H1 (cell line): Measurements from ENCODE around the gene COL11A2. TPM values are rescaled to one million over a fixed set of nuclear protein-coding genes. Genes with fewer than 3 reads are reported as not detected.

ENCODE experiments used
- CTCF ChIA-PET: fragments of 300-600 bp; sonication (Branson Sonifier 250); formaldehyde crosslinking; loops from one replicate; lab custom pipeline; 2021; ENCODE audit not compliant: partially characterized antibody; lab: Charles Lee
- POLR2A ChIA-PET: fragments of 300-600 bp; sonication (Branson Sonifier 250); formaldehyde crosslinking; loops from one replicate; lab custom pipeline; 2021; ENCODE audit warnings: inconsistent platforms; ENCODE audit not compliant: partially characterized antibody; lab: Charles Lee
- DNase-seq, 2 experiments: peaks; one replicate each; pipeline versions ENCODE4 v3.0.0 to v3.0.0-alpha.2; 2010 to 2022; ENCODE audit warnings: low spot score in 2 of 2, low read depth in 1 of 2, mixed read lengths in 1 of 2
- FAIRE-seq: peaks from 2 replicates; lab custom pipeline; 2011; peaks lifted over from hg19 to GRCh38; lab: Jason Lieb, UNC
- H2AFZ ChIP-seq: 2 replicates; pipeline ENCODE4 v1.8.1; 2012; ENCODE audit warnings: low read length, inconsistent platforms
- H2AK5ac ChIP-seq: 2 replicates; pipeline ENCODE4 v1.6.1; 2013; ENCODE audit warnings: low read depth, low read length
- H2BK120ac ChIP-seq: replicated peaks from 2 replicates; pipeline ENCODE3; 2013; ENCODE audit warnings: low read depth, low read length, inconsistent platforms
- H2BK12ac ChIP-seq: 2 replicates; pipeline ENCODE4 v1.6.1; 2013; ENCODE audit warnings: low read depth, low read length
- H2BK15ac ChIP-seq: 2 replicates; pipeline ENCODE4 v1.6.1; 2013; ENCODE audit warnings: low read length
- H2BK20ac ChIP-seq: 2 replicates; pipeline ENCODE4 v1.6.1; 2013; ENCODE audit warnings: low read length
- H2BK5ac ChIP-seq: 2 replicates; pipeline ENCODE4 v1.6.1; 2013; ENCODE audit warnings: low read depth, low read length
- H3K14ac ChIP-seq: 2 replicates; pipeline ENCODE4 v1.6.1; 2013; ENCODE audit warnings: inconsistent platforms; ENCODE audit not compliant: insufficient read length
- H3K18ac ChIP-seq: 2 replicates; pipeline ENCODE4 v1.6.1; 2013; ENCODE audit warnings: low read length; ENCODE audit errors: extremely low read depth
- H3K23ac ChIP-seq: 2 replicates; pipeline ENCODE4 v1.6.1; 2013; ENCODE audit warnings: inconsistent platforms; ENCODE audit not compliant: insufficient read length
- H3K23me2 ChIP-seq: 2 replicates; pipeline ENCODE4 v1.6.1; 2013; ENCODE audit warnings: low read depth, low read length
- H3K27ac ChIP-seq: 2 replicates; pipeline ENCODE4 v1.6.1; 2011; ENCODE audit warnings: low read depth, low read length, inconsistent platforms
- H3K27me3 ChIP-seq, 4 experiments: replicated peaks in 1 of 4; 1 replicate in 1 of 4; 2 replicates in 3 of 4; pipeline versions ENCODE4 v1.6.1 to v1.8.1; 2011 to 2013; ENCODE audit warnings: low read length in 3 of 4, mild to moderate bottlenecking in 3 of 4, inconsistent platforms in 2 of 4, mixed read lengths in 2 of 4, moderate library complexity in 1 of 4; ENCODE audit not compliant: control insufficient read depth in 3 of 4, insufficient read depth in 3 of 4; ENCODE audit errors: extremely low read depth in 1 of 4
- H3K36me3 ChIP-seq, 4 experiments: 2 replicates each; pipeline versions ENCODE4 v1.6.1 to v1.8.1; 2011 to 2013; ENCODE audit warnings: mild to moderate bottlenecking in 4 of 4, low read length in 3 of 4, moderate library complexity in 2 of 4, control low read depth in 1 of 4, inconsistent platforms in 1 of 4; ENCODE audit not compliant: insufficient read depth in 4 of 4, control insufficient read depth in 2 of 4
- H3K4ac ChIP-seq: replicated peaks from 2 replicates; pipeline ENCODE3; 2013; ENCODE audit warnings: low read length, low read depth, mixed read lengths, inconsistent platforms; ENCODE audit not compliant: insufficient read length
- H3K4me1 ChIP-seq, 4 experiments: replicated peaks in 1 of 4; 1 replicate in 1 of 4; 2 replicates in 3 of 4; pipeline versions ENCODE4 v1.6.1 to v1.8.1; 2011 to 2013; ENCODE audit warnings: low read length in 3 of 4, inconsistent platforms in 2 of 4, mixed read lengths in 1 of 4; ENCODE audit not compliant: insufficient read depth in 4 of 4, control insufficient read depth in 3 of 4
- H3K4me2 ChIP-seq, 2 experiments: 2 replicates each; pipeline versions ENCODE4 v1.6.1 to v1.8.1; 2011 to 2013; ENCODE audit warnings: low read depth in 2 of 2, low read length in 2 of 2, control low read depth in 1 of 2, inconsistent platforms in 1 of 2, mild to moderate bottlenecking in 1 of 2; ENCODE audit not compliant: insufficient read depth in 1 of 2
- H3K4me3 ChIP-seq, 4 experiments: fragments of 200-600, 300-600 bp in 1 of 4; sonication (generic), shearing (Covaris generic), sonication (Bioruptor Twin) in 1 of 4; 2 replicates each; pipeline versions ENCODE4 v1.5.1 to v1.8.1; 2011 to 2016; ENCODE audit warnings: low read length in 4 of 4, low read depth in 3 of 4, control low read depth in 2 of 4, inconsistent platforms in 2 of 4, mild to moderate bottlenecking in 2 of 4, mixed read lengths in 1 of 4, moderate library complexity in 1 of 4; ENCODE audit not compliant: insufficient read depth in 2 of 4; ENCODE audit errors: extremely low read depth in 1 of 4
- H3K56ac ChIP-seq: replicated peaks from 2 replicates; pipeline ENCODE3; 2013; ENCODE audit warnings: low read depth, mild to moderate bottlenecking, mixed read lengths, low read length, inconsistent platforms; ENCODE audit not compliant: insufficient read length
- H3K79me1 ChIP-seq: 2 replicates; pipeline ENCODE4 v1.6.1; 2013; ENCODE audit warnings: low read depth, low read length, control low read depth
- H3K79me2 ChIP-seq, 2 experiments: 2 replicates each; pipeline versions ENCODE4 v1.6.1 to v1.8.1; 2012 to 2013; ENCODE audit warnings: low read length in 2 of 2, mild to moderate bottlenecking in 2 of 2, inconsistent platforms in 1 of 2; ENCODE audit not compliant: insufficient read depth in 2 of 2, control insufficient read depth in 1 of 2
- H3K9ac ChIP-seq, 4 experiments: replicated peaks in 1 of 4; 1 replicate in 1 of 4; 2 replicates in 3 of 4; pipeline versions ENCODE4 v1.6.1 to v1.8.1; 2011 to 2013; ENCODE audit warnings: low read depth in 3 of 4, low read length in 3 of 4, control low read depth in 2 of 4, mild to moderate bottlenecking in 2 of 4, moderate library complexity in 2 of 4, inconsistent platforms in 1 of 4; ENCODE audit errors: extremely low read depth in 1 of 4
- H3K9me3 ChIP-seq, 2 experiments: 2 replicates each; pipeline versions ENCODE4 v1.6.1 to v1.8.1; 2012 to 2013; ENCODE audit warnings: mild to moderate bottlenecking in 2 of 2, moderate library complexity in 2 of 2, control low read depth in 1 of 2, inconsistent platforms in 1 of 2, low read depth in 1 of 2, low read length in 1 of 2, mixed read lengths in 1 of 2; ENCODE audit not compliant: insufficient read depth in 2 of 2
- H4K20me1 ChIP-seq, 2 experiments: replicated peaks in 1 of 2; 2 replicates each; pipeline versions ENCODE3 to v1.8.1; 2011 to 2013; ENCODE audit warnings: inconsistent platforms in 2 of 2, low read length in 2 of 2, mild to moderate bottlenecking in 1 of 2; ENCODE audit not compliant: insufficient read depth in 2 of 2, control insufficient read depth in 1 of 2
- H4K5ac ChIP-seq: 2 replicates; pipeline ENCODE4 v1.6.1; 2013; ENCODE audit warnings: low read length, low read depth, mixed read lengths, inconsistent platforms; ENCODE audit not compliant: insufficient read length
- H4K8ac ChIP-seq: 2 replicates; pipeline ENCODE4 v1.8.0; 2013; ENCODE audit warnings: mild to moderate bottlenecking, moderate library complexity, low read length, inconsistent platforms; ENCODE audit not compliant: insufficient read depth; ENCODE audit errors: extremely low read depth
- H4K91ac ChIP-seq: replicated peaks from 2 replicates; pipeline ENCODE3; 2013; ENCODE audit warnings: low read length, mixed read lengths, inconsistent platforms; ENCODE audit not compliant: insufficient read length
- BACH1 ChIP-seq: IDR thresholded peaks from 2 replicates; pipeline ENCODE4 v1.6.1; 2012; ENCODE audit warnings: low read length, improper control_type of control experiment
- CBX5 ChIP-seq: fragments of 300-800, 300-1000 bp; sonication (generic); IDR thresholded peaks from 2 replicates; pipeline ENCODE4 v1.7.1; 2016; ENCODE audit warnings: antibody characterized with exemption, low read length, low read depth
- FOSL1 ChIP-seq: IDR thresholded peaks from 2 replicates; pipeline ENCODE4 v1.6.1; 2011; ENCODE audit warnings: mild to moderate bottlenecking, low read depth, low read length, moderate library complexity; ENCODE audit not compliant: insufficient read depth
- HDAC6 ChIP-seq: IDR thresholded peaks from one replicate; pipeline ENCODE4 v1.7.1; 2012; ENCODE audit warnings: low read depth, mild to moderate bottlenecking, inconsistent platforms, low read length, moderate library complexity
- RFX5 ChIP-seq: IDR thresholded peaks from 2 replicates; pipeline ENCODE4 v1.6.1; 2011; ENCODE audit warnings: low read depth, low read length, improper control_type of control experiment, borderline replicate concordance
- SP4 ChIP-seq: IDR thresholded peaks from 2 replicates; pipeline ENCODE4 v1.6.1; 2012; ENCODE audit warnings: low read length, inconsistent platforms
- TAF1 ChIP-seq: IDR thresholded peaks from 2 replicates; pipeline ENCODE4 v1.6.1; 2011; ENCODE audit warnings: mild to moderate bottlenecking, low read depth, low read length
- TCF12 ChIP-seq: IDR thresholded peaks from 2 replicates; pipeline ENCODE4 v1.6.1; 2011; ENCODE audit warnings: low read depth, mild to moderate bottlenecking, low read length
- WGBS, 2 experiments: shearing (Covaris generic) in 1 of 2; methylation state at CpG; one replicate each; pipeline versions ENCODE4 v1.1.6 to v1.1.7; 2013 to 2015; ENCODE audit warnings: low lambda C conversion rate in 2 of 2, mixed read lengths in 2 of 2, inconsistent platforms in 1 of 2, low coverage in 1 of 2, missing lambda C conversion rate in 1 of 2; ENCODE audit not compliant: insufficient replicate concordance in 2 of 2, insufficient coverage in 1 of 2, insufficient read length in 1 of 2; ENCODE audit errors: extremely low coverage in 1 of 2, missing lambda C conversion rate in 1 of 2; 5-methylcytosine and 5-hydroxymethylcytosine counted together
- polyA plus RNA-seq, 7 experiments: library from polyadenylated mRNA; depleted of rRNA in 3 of 7; stranded (reverse) in 5 of 7; unstranded in 2 of 7; fragments of >200 nt in 5 of 7; fragments of 200-250 nt in 2 of 7; gene quantifications; 1 replicate in 5 of 7; 2 replicates in 1 of 7; 4 replicates in 1 of 7; pipeline versions ENCODE4 v1.2.1 to v1.2.3, GENCODE V29; 2011 to 2013; ENCODE audit warnings: missing spikeins in 2 of 7, mixed read lengths in 2 of 7
- total RNA-seq: library from RNA; stranded (reverse); fragmentation: NEBNext Ultra II Directional; extraction: Animal tissue kit (Norgen Biotek cat#: 25700); gene quantifications from 2 replicates; pipeline ENCODE4 v1.2.1, GENCODE V29; 2021

Gene COL11A2
- total and polyA plus RNA-seq, 2 of the 8 experiments (the other 6 are each of a cell fraction or from before 2014, with no cell fraction given) = 2.8 to 3.8 TPM

GRCh38 chr6:33170176-33171015, 21.9 kb downstream of the COL11A2 start:
- no peak overlapping the region for H4K5ac ChIP-seq
- H3K23ac ChIP-seq = no peak overlapping the region
- H2AK5ac ChIP-seq = no peak overlapping the region
- CTCF ChIA-PET = interaction anchor here (1.3 to 4.2 kb wide), 2 partner anchors 46 to 170 kb away, joined by 3 to 45 read pairs; no protein-coding TSS in a partner anchor
- no peaks in the 10 kb centered on the region for H3K79me2 ChIP-seq
- DNase-seq = no peak
- no peak overlapping the region for H2BK20ac ChIP-seq
- no peak overlapping the region for H3K4me2 ChIP-seq
- no peak overlapping the region for H3K4ac ChIP-seq
- H3K27ac ChIP-seq = no peak overlapping the region
- no peaks in the 10 kb centered on the region for H3K79me1 ChIP-seq
- no peaks in the 10 kb centered on the region for H3K9me3 ChIP-seq
- H2AFZ ChIP-seq = no peak overlapping the region
- H2BK12ac ChIP-seq = no peak overlapping the region
- FAIRE-seq = no peak
- no peaks in the 10 kb centered on the region; a peak in 2 of 7 replicates for H3K4me1 ChIP-seq
- H3K23me2 ChIP-seq = no peaks in the 10 kb centered on the region
- H4K91ac ChIP-seq = no peak overlapping the region
- H4K8ac ChIP-seq = no peak overlapping the region
- 87% methylated on average over 9 of the region's 9 CpGs; no CpG with 5 or more reads in 1 of the 2 experiments for WGBS, 2 experiments
- H3K4me3 ChIP-seq = no peak overlapping the region
- POLR2A ChIA-PET = interaction anchor here (0.7 to 1.7 kb wide), 3 partner anchors 53 to 196 kb away, joined by 3 to 4 read pairs (median 3); no protein-coding TSS in a partner anchor
- no peaks in the 10 kb centered on the region for H3K27me3 ChIP-seq
- H3K9ac ChIP-seq = no peak overlapping the region; a peak in 1 of 7 replicates
- no peak overlapping the region for H3K56ac ChIP-seq
- H2BK5ac ChIP-seq = no peak overlapping the region
- no peak overlapping the region for H3K14ac ChIP-seq
- no peaks in the 10 kb centered on the region for H3K36me3 ChIP-seq
- H2BK120ac ChIP-seq = no peak overlapping the region
- H4K20me1 ChIP-seq = peaks cover 0 to 3% of the 10 kb centered on the region in 2 experiments
- no peak overlapping the region for H3K18ac ChIP-seq
- H2BK15ac ChIP-seq = no peak overlapping the region
- TF ChIP-seq TCF12 (no peak), TAF1 (no peak), SP4 (no peak), CBX5 (no peak), RFX5 (no peak), HDAC6 (no peak), BACH1 (no peak), FOSL1 (no peak)
